Fibroblast of skin of left quadriceps (primary cell): ENCODE measurements around the gene SUCO.
A peak's percentile ranks its signal among the peaks of the same experiment; 100 is the strongest.

Experiments
- DNase-seq, 2 experiments: peaks; one replicate each; pipeline ENCODE4 v3.0.0-alpha.2; 2013; ENCODE audit warnings: low read depth in 2 of 2

The SUCO gene

DNA sequence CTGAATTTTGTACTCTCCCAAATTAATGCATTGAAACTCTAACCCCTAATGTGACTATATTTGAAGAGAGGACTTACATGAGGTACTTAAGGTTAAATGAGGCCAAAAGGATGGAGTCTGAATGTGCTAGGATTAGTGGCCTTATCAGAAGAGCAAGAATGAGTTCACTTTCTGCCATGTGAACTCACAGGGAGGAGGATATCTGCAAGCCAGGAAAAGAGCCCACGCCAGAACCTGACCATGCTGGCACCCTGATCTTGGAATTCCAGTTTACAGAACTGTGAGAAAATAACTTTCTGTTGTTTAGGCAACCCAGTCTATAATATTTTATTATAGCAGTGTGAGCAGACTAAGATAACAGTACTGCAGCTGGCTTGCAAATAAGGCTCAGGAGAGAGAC, 113.7 kb downstream of the SUCO start:
- DNase-seq, result no peak

DNA sequence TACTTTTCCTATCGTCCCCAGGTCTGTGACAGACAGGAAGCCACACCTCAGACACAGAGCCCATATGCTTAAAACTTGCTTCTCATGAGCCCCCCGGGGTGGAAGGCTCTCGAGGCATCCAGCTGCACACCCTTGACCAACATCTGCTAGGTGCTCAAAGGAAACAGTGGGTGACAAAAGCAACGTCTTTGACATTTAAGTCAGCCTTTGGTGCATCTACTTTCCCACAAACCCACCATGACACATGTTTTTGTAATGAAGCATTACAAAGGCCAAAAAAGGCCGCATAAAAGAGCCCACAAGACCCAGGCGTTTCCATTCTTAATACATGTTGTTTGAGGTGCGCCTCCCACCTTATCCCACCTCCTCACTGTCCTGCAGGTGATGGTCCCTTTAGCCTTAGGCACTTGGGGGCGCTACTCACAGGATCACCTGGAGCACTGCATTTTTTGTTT, 114.2 kb downstream of the SUCO start:
- no peak for DNase-seq

DNA sequence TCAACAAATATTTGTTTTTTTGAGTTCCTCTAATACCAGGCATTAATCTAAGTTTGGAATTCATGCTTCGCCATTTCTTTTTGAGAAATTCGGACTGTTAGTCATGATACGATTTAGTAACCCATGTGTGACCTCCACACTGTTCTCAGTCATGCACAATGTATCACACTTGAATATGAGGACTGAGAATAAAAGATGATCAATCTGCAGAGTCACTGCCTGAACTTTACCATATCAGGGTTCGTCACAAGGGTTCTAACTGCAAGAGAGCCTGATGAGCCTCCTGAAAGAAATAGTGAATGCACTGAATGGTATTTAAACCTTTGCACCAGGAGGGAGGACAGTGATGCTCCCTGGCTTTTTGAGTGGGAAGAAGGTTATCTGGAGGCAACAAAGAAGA, 115.0 kb downstream of the SUCO start:
- no peak for DNase-seq

DNA sequence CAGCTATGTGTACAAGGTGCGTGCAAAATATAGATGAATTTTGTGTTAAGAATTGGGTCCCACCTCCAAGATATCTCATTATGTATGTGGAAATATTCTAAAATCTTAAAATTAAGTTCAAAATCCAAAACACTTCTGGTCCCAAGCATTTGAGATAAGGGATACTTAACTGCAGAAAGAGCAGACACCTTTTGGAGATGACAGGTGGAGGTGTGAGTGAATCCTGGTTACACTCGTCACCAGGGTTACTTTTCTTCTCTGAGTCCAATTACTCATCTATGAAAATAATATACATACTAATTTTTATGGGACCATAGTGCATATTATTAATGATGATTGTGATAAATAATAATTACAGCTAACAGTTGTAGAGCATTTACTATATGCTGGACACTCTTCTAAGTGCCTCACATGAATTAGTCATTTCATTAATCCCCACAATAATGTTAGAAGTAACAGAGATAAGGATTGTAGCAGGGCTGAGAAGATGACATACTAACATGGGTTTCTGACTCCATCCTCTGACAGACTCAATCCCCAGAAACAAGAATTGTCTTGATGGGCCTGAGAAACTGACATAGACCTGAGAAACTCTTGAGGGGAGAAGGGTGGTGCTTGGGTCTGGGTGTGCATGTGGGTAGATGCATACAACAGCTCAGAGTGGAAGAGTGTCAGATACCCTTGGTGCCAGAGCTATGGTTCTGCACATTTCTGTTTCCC, 117.7 kb downstream of the SUCO start:
- no peak for DNase-seq

DNA sequence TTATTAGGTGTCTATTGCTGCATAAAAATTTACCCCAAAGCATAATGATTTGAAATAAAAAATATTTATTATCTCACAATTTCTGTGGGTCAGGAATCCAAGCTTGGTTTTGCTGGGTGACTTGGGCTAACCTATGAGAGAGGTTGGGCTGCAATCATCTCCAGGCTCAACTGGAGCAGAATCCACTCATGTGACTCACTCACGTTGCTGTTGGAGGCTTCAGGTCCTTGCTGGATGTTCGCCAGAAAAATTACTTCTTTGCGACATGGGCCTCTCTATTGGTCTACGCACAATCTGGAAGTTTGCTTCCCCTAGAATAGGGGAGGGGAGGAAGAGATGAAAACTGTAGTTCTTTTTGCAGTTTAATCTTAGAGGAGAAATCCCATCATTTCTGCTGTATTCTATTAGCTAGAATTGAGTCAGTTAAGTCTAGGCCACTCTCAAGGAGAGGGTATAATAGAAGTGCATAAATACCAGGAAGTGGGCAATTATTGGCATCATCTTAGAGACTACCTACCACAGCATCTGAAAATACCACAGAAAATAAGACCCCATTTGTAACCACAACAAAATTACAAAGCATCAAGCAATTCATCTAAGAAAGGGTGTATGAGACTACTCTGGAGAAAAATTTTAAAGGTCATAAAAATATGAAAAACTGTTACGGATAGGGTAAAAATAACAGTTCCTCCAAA, 120.2 kb downstream of the SUCO start:
- DNase-seq, result no peak

DNA sequence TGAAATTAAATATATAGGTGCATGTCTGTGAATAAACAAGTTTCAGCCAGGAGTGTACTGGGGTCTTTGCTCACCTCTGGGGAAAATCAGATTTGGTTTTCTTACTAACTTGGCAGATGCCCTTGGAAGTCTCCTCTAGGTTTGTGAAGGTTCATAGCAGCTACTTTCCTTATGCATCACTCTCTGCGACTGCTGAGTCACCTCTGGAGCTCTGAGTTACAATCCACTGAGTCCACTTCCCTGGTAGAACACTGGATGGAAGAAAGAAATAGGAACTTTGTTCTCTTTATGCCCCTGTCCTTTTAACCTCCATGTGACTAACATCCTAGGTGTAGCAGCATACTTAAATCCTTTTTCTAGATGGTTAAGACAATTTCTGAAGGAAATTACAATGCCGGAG, 121.6 kb downstream of the SUCO start:
- DNase-seq, result peak in 1 of 2 experiments; percentile 17

DNA sequence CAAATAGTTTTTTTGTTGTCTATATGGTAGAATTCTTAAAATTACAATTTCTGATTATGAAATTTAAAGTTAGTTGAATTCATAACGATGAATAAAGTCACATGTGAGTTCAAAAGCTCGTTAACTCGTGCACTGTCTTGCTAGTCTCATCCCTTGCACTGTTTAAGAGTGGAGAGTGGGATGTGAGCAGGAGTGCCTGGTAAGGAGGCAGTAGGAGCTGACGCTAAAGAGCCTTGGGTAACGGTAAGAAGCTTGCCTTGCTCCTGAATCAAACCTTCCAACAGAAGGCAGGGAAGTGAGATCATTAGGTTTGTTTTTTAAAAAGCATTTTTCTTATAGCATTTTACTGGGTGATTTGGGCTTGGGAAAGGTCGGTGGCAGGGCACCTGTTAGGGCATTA, 123.6 kb downstream of the SUCO start:
- no peak for DNase-seq

DNA sequence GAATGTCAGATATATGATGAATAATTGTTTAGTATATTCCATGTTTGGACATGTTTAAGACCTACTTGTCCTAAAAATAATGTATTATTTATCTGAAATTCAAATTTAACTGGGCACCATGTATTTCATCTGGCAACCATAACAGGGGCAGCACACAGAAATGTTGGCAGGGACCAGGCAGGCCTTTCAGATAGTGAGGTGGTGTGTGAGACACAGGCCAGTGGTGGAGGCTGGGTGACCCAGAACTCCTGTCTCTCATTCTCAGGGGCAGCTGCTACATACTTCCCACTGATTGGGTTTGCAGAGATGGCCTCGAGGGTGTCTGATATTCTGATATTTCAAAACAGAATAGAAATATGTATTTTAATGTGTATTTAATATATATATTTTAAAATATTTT, 124.6 kb downstream of the SUCO start:
- DNase-seq, result no peak

DNA sequence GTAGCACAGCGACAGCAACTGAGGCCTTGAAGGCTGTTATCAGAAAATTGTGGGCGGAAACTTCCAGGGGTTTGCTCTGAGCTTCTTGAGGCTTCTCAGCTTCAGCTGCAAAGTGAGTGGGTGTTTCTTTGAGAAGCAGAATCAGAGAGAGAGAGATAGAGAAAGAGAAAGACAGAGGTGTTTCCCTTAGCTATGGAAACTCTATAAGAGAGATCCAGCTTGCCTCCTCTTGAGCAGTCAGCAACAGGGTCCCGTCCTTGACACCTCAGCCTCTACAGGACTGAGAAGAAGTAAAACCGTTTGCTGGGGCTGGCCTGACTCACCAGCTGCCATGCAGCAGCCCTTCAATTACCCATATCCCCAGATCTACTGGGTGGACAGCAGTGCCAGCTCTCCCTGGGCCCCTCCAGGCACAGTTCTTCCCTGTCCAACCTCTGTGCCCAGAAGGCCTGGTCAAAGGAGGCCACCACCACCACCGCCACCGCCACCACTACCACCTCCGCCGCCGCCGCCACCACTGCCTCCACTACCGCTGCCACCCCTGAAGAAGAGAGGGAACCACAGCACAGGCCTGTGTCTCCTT, 126.0 kb downstream of the SUCO start, which contains the start of gene FASLG:
TSS of gene FASLG (plus strand) at position 233 of the 583 bp plus-strand sequence. CDS start at position 332, 99 bp downstream.
- DNase-seq, result no peak

DNA sequence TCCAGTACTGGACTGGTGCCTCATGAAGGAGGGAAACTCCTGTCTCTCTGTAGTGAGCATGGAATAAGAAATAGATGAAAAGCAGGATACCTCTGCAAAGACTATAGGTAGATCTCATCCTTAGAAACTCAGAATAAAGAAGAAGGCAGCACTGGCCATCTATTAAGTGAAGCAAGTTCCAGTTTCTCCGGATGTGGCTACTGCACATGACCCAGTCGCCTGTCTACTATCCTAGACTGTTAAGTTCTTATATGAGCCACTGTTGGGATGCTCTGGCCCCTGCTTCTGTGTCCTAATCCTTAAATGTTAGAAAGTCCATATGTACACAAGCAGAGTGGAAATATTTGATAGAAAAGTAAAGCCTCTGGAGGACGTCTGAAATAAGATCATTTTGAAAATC, 128.2 kb downstream of the SUCO start:
- no peak for DNase-seq
